Esophagus squamous epithelium (tissue), 5 donors: ENCODE measurements around the gene PLD4. TPM values are rescaled to one million over a fixed set of nuclear protein-coding genes. Genes with fewer than 3 reads are reported as not detected.
A peak's percentile ranks its signal among the peaks of the same experiment; 100 is the strongest.

Experiments used
- DNase-seq: peaks from one replicate; lab custom pipeline; 2025; lab: John Stamatoyannopoulos, UW
- H3K27ac ChIP-seq, 4 donors: fragments of 200-600 bp; sonication (generic); one replicate each; pipeline ENCODE4 v1.5.1; 2016 to 2019; ENCODE audit warnings: mild to moderate bottlenecking in 1 of 4
- H3K27me3 ChIP-seq, 4 donors: fragments of 200-600 bp; sonication (generic); 1 replicate in 3 of 4; 2 replicates in 1 of 4; pipeline versions ENCODE4 v1.5.1 to v1.6.0; 2017 to 2021; ENCODE audit warnings: antibody characterized with exemption in 1 of 4
- H3K36me3 ChIP-seq, 3 donors: fragments of 200-600 bp; sonication (generic); one replicate each; pipeline ENCODE4 v1.5.1; 2016 to 2019
- H3K4me1 ChIP-seq, 3 donors: fragments of 200-600 bp; sonication (generic); one replicate each; pipeline ENCODE4 v1.5.1; 2017 to 2019
- H3K4me3 ChIP-seq, 4 donors: fragments of 200-600 bp; sonication (generic); 1 replicate in 3 of 4; 2 replicates in 1 of 4; pipeline ENCODE4 v1.5.1; 2016 to 2019; ENCODE audit warnings: mild to moderate bottlenecking in 2 of 4, moderate library complexity in 1 of 4
- H3K9me3 ChIP-seq, 3 donors: fragments of 200-600 bp; sonication (generic); one replicate each; pipeline ENCODE4 v1.5.1; 2016 to 2019
- POLR2A ChIP-seq, 4 donors: fragments of 450-650 bp; IDR thresholded peaks; one replicate each; pipeline ENCODE4 v1.6.1; 2017; ENCODE audit warnings: antibody characterized with exemption in 4 of 4, mild to moderate bottlenecking in 4 of 4, moderate library complexity in 3 of 4
- WGBS, 2 donors: methylation state at CpG; one replicate each; pipeline ENCODE4 v1.1.5; 2018; 5-methylcytosine and 5-hydroxymethylcytosine counted together
- intact Hi-C: fragments of 100-400 bp; cut with DNase I; formaldehyde crosslinking; loops from one replicate; pipeline ENCODE4 v1.15.0; 2022
- total RNA-seq, 4 donors: library from RNA; depleted of rRNA; stranded (reverse); fragments of >200 nt; gene quantifications; one replicate each; pipeline ENCODE4 v1.1.0, GENCODE V29; 2016
- TF ChIP-seq, protein P1 (sequence below), 6 experiments: fragments of 450-650 bp in 4 of 6; fragments of 200-600 bp in 2 of 6; sonication (generic) in 2 of 6; IDR thresholded peaks; one replicate each; pipeline ENCODE4 v1.5.1; 2016 to 2019; ENCODE audit warnings: antibody characterized with exemption in 6 of 6, mild to moderate bottlenecking in 4 of 6, moderate library complexity in 4 of 6
- donor health status: DM: yes; HTN: yes; CAD: no.

The PLD4 gene
- total RNA-seq, 4 donors from 2014 or later, result 0.18 to 0.95 (median 0.64) TPM

DNA sequence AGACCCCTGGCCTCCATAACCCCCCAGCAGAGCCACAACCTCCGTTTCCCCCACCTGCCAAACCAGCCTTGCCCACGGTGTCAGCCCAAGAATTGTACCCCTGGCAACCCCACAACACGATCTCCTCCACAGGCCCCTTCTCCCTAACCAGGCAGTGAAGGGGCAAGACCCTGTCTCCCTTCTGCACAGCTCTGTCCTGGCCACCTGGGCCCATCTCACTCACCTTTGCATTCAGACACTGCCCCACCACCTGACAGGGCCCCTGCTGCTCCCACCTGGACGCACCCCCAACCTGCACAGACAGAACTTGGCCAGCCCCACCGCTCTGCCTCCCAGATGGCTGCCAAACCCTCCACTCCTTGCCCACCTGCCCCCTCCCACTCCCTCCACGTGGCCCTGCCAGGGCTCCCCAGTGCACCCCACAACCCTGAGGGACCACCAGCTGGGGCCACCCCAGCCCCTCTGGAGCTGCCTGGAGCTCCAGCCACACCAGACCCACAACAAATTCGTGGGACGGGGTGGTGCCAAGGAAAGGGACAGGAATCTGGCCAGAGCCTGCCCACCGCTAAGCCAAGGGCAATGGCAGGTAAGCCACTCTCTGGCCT lies 41.7 kb downstream of the PLD4 start:
- WGBS, 2 donors, result 50 to 52% methylated on average over 4 to 5 of the region's 9 CpGs
- Histone ChIP-seq H3K4me3 (peak overlapping the region; percentile 25 to 76 (median 61)), H3K9me3 (no peaks in the 10 kb centered on the region), H3K27me3 (peaks cover 0 to 11% (median 0%) of the 10 kb centered on the region in 4 donors), H3K4me1 (peaks cover 50 to 61% (median 51%) of the 10 kb centered on the region in 3 donors), H3K36me3 (no peaks in the 10 kb centered on the region), H3K27ac (peak overlapping the region; percentile 93 to 99 (median 98))
- no peak for DNase-seq
- intact Hi-C loops, result no loop called here
- no peak for TF ChIP-seq POLR2A (IDR thresholded peaks at IDR 0.05)
- TF ChIP-seq, protein P1, sequence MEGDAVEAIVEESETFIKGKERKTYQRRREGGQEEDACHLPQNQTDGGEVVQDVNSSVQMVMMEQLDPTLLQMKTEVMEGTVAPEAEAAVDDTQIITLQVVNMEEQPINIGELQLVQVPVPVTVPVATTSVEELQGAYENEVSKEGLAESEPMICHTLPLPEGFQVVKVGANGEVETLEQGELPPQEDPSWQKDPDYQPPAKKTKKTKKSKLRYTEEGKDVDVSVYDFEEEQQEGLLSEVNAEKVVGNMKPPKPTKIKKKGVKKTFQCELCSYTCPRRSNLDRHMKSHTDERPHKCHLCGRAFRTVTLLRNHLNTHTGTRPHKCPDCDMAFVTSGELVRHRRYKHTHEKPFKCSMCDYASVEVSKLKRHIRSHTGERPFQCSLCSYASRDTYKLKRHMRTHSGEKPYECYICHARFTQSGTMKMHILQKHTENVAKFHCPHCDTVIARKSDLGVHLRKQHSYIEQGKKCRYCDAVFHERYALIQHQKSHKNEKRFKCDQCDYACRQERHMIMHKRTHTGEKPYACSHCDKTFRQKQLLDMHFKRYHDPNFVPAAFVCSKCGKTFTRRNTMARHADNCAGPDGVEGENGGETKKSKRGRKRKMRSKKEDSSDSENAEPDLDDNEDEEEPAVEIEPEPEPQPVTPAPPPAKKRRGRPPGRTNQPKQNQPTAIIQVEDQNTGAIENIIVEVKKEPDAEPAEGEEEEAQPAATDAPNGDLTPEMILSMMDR (IDR thresholded peaks at IDR 0.05), result no peak

DNA sequence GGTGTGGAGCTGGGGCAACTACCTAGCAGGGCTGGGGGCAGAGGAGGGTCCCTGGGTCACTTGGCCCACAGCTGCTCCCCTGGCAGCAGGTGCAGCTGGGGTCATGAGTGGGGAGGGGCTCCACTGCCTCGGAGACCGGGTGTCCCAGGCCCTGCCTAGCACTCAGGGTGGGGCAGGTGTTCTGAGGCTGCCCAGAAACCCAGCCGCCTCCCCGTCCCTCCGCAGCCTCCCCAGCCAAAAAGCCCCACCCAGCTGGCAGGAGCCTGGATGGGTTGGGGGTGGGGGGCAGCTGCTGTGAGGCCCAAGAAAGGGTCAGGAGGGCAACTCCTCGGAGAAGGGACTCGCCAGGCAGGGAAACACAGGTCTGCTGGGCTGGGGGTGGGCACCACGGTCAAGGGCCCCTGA lies 42.3 kb downstream of the PLD4 start:
- WGBS, 2 donors, result 0% methylated on average over 1 of the region's 8 CpGs; no CpG with 5 or more reads in 1 of the 2 donors
- Histone ChIP-seq H3K27ac (peak overlapping the region; percentile 93 to 99 (median 98)), H3K9me3 (no peaks in the 10 kb centered on the region), H3K4me3 (peak overlapping the region; percentile 25 to 76 (median 61)), H3K4me1 (peaks cover 56 to 67% (median 57%) of the 10 kb centered on the region in 3 donors), H3K27me3 (peaks cover 0 to 11% (median 0%) of the 10 kb centered on the region in 4 donors), H3K36me3 (no peaks in the 10 kb centered on the region)
- DNase-seq, result no peak
- TF ChIP-seq, protein P1 (IDR thresholded peaks at IDR 0.05), result no peak
- no peak for TF ChIP-seq POLR2A (IDR thresholded peaks at IDR 0.05)
- intact Hi-C loops, result no loop called here

DNA sequence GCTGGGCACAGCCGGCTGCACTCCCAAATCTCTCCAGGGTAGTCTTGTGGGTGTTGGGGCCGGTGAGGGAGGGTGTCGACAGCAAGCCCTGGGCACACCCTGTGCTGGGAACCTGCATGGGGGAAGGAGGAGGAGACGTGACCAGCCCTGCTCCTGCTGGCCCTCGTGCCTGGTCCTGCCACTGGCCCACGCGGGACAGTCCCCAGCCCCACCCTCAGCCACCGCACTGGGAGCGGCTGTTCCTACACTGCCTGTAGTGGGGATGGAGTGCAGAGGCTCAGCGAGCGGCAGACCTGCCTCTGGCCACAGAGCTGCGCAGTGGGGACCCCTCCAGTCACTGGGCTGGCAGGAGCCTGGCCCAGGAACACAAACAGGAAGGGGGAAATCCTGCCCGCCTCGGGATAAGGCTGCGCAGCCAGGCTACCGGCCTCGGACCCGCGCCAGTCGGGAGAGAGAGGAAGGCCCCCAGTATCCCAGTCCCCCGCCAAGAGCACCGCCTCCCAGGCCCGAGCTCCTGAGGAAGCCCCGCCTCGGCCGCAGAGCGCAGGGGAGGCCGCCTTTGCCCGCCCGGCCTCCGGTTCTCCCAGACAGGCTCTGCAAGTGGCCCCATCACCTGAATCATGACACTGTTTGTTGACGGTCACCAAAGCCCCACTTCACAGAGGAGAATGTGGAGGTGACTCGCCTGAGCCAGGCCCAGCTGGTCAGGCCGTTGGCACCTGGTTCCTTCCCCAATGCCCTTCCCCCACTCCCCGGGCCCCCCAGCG lies 42.9 kb downstream of the PLD4 start:
- no peak for DNase-seq
- no peaks in the 10 kb centered on the region for H3K36me3 ChIP-seq
- intact Hi-C loops, result no loop called here
- TF ChIP-seq POLR2A (IDR thresholded peaks at IDR 0.05), result peak in 2 of 4 donors; percentile 62 to 72
- TF ChIP-seq, protein P1 (IDR thresholded peaks at IDR 0.05), result no peak
- 0% methylated on average over 3 of the region's 36 CpGs; no CpG with 5 or more reads in 1 of the 2 donors for WGBS, 2 donors
- peaks cover 62 to 73% (median 63%) of the 10 kb centered on the region in 3 donors for H3K4me1 ChIP-seq
- peak overlapping the region; percentile 93 to 99 (median 98) for H3K27ac ChIP-seq
- peaks cover 0 to 11% (median 0%) of the 10 kb centered on the region in 4 donors for H3K27me3 ChIP-seq
- H3K4me3 ChIP-seq, result peak overlapping the region; percentile 25 to 76 (median 61)
- H3K9me3 ChIP-seq, result no peaks in the 10 kb centered on the region

DNA sequence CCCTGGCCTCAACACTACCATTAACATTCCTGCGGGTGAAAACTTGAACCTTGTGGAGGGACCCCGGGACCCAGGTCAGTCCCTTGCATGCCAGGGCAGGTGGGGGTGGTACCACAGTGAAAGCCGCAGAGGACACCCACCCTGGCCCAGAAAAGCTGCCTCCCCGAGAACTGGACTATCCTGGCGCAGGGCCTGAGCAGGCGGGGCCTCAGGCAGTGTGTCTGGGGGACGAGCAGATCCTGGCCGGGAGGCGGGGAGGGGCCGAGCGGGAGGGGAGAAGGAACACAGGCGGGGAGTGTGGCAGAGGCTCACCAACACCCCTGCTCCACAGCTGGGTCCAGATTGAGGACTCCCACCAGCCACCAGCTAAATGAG lies 43.5 kb downstream of the PLD4 start:
- no peak for DNase-seq
- peak overlapping the region; percentile 25 to 76 (median 61) for H3K4me3 ChIP-seq
- H3K4me1 ChIP-seq, result peaks cover 67 to 79% (median 69%) of the 10 kb centered on the region in 3 donors
- WGBS, 2 donors, result 0% methylated on average over 2 of the region's 12 CpGs; no CpG with 5 or more reads in 1 of the 2 donors
- peaks cover 0 to 11% (median 0%) of the 10 kb centered on the region in 4 donors for H3K27me3 ChIP-seq
- peak overlapping the region; percentile 93 to 99 (median 98) for H3K27ac ChIP-seq
- no peaks in the 10 kb centered on the region for H3K9me3 ChIP-seq
- no peaks in the 10 kb centered on the region for H3K36me3 ChIP-seq
- intact Hi-C loops, result no loop called here
- TF ChIP-seq, protein P1 (IDR thresholded peaks at IDR 0.05), result no peak
- TF ChIP-seq POLR2A (IDR thresholded peaks at IDR 0.05), result no peak
